H1 (cell line): ENCODE results near the gene FAM193A. TPM values are rescaled to one million over a fixed set of nuclear protein-coding genes. Genes with fewer than 3 reads are reported as not detected.
"Not testable (repeated sequence)": the region's sequence is repeated elsewhere in the genome, so short reads cannot be mapped to it uniquely, and the experiment has no call there.

Experiments used
- CTCF ChIA-PET: fragments of 300-600 bp; sonication (Branson Sonifier 250); formaldehyde crosslinking; loops from one replicate; lab custom pipeline; 2021; ENCODE audit not compliant: partially characterized antibody; lab: Charles Lee
- POLR2A ChIA-PET: fragments of 300-600 bp; sonication (Branson Sonifier 250); formaldehyde crosslinking; loops from one replicate; lab custom pipeline; 2021; ENCODE audit warnings: inconsistent platforms; ENCODE audit not compliant: partially characterized antibody; lab: Charles Lee
- DNase-seq, 2 experiments: peaks; one replicate each; pipeline versions ENCODE4 v3.0.0 to v3.0.0-alpha.2; 2010 to 2022; ENCODE audit warnings: low spot score in 2 of 2, low read depth in 1 of 2, mixed read lengths in 1 of 2
- FAIRE-seq: peaks from 2 replicates; lab custom pipeline; 2011; peaks lifted over from hg19 to GRCh38; lab: Jason Lieb, UNC
- H2AFZ ChIP-seq: 2 replicates; pipeline ENCODE4 v1.8.1; 2012; ENCODE audit warnings: low read length, inconsistent platforms
- H2AK5ac ChIP-seq: 2 replicates; pipeline ENCODE4 v1.6.1; 2013; ENCODE audit warnings: low read depth, low read length
- H2BK120ac ChIP-seq: replicated peaks from 2 replicates; pipeline ENCODE3; 2013; ENCODE audit warnings: low read depth, low read length, inconsistent platforms
- H2BK12ac ChIP-seq: 2 replicates; pipeline ENCODE4 v1.6.1; 2013; ENCODE audit warnings: low read depth, low read length
- H2BK15ac ChIP-seq: 2 replicates; pipeline ENCODE4 v1.6.1; 2013; ENCODE audit warnings: low read length
- H2BK20ac ChIP-seq: 2 replicates; pipeline ENCODE4 v1.6.1; 2013; ENCODE audit warnings: low read length
- H2BK5ac ChIP-seq: 2 replicates; pipeline ENCODE4 v1.6.1; 2013; ENCODE audit warnings: low read depth, low read length
- H3K14ac ChIP-seq: 2 replicates; pipeline ENCODE4 v1.6.1; 2013; ENCODE audit warnings: inconsistent platforms; ENCODE audit not compliant: insufficient read length
- H3K18ac ChIP-seq: 2 replicates; pipeline ENCODE4 v1.6.1; 2013; ENCODE audit warnings: low read length; ENCODE audit errors: extremely low read depth
- H3K23ac ChIP-seq: 2 replicates; pipeline ENCODE4 v1.6.1; 2013; ENCODE audit warnings: inconsistent platforms; ENCODE audit not compliant: insufficient read length
- H3K23me2 ChIP-seq: 2 replicates; pipeline ENCODE4 v1.6.1; 2013; ENCODE audit warnings: low read depth, low read length
- H3K27ac ChIP-seq: 2 replicates; pipeline ENCODE4 v1.6.1; 2011; ENCODE audit warnings: low read depth, low read length, inconsistent platforms
- H3K27me3 ChIP-seq, 4 experiments: replicated peaks in 1 of 4; 1 replicate in 1 of 4; 2 replicates in 3 of 4; pipeline versions ENCODE4 v1.6.1 to v1.8.1; 2011 to 2013; ENCODE audit warnings: low read length in 3 of 4, mild to moderate bottlenecking in 3 of 4, inconsistent platforms in 2 of 4, mixed read lengths in 2 of 4, moderate library complexity in 1 of 4; ENCODE audit not compliant: control insufficient read depth in 3 of 4, insufficient read depth in 3 of 4; ENCODE audit errors: extremely low read depth in 1 of 4
- H3K36me3 ChIP-seq, 4 experiments: 2 replicates each; pipeline versions ENCODE4 v1.6.1 to v1.8.1; 2011 to 2013; ENCODE audit warnings: mild to moderate bottlenecking in 4 of 4, low read length in 3 of 4, moderate library complexity in 2 of 4, control low read depth in 1 of 4, inconsistent platforms in 1 of 4; ENCODE audit not compliant: insufficient read depth in 4 of 4, control insufficient read depth in 2 of 4
- H3K4ac ChIP-seq: replicated peaks from 2 replicates; pipeline ENCODE3; 2013; ENCODE audit warnings: low read length, low read depth, mixed read lengths, inconsistent platforms; ENCODE audit not compliant: insufficient read length
- H3K4me1 ChIP-seq, 4 experiments: replicated peaks in 1 of 4; 1 replicate in 1 of 4; 2 replicates in 3 of 4; pipeline versions ENCODE4 v1.6.1 to v1.8.1; 2011 to 2013; ENCODE audit warnings: low read length in 3 of 4, inconsistent platforms in 2 of 4, mixed read lengths in 1 of 4; ENCODE audit not compliant: insufficient read depth in 4 of 4, control insufficient read depth in 3 of 4
- H3K4me2 ChIP-seq, 2 experiments: 2 replicates each; pipeline versions ENCODE4 v1.6.1 to v1.8.1; 2011 to 2013; ENCODE audit warnings: low read depth in 2 of 2, low read length in 2 of 2, control low read depth in 1 of 2, inconsistent platforms in 1 of 2, mild to moderate bottlenecking in 1 of 2; ENCODE audit not compliant: insufficient read depth in 1 of 2
- H3K4me3 ChIP-seq, 4 experiments: fragments of 200-600, 300-600 bp in 1 of 4; sonication (generic), shearing (Covaris generic), sonication (Bioruptor Twin) in 1 of 4; 2 replicates each; pipeline versions ENCODE4 v1.5.1 to v1.8.1; 2011 to 2016; ENCODE audit warnings: low read length in 4 of 4, low read depth in 3 of 4, control low read depth in 2 of 4, inconsistent platforms in 2 of 4, mild to moderate bottlenecking in 2 of 4, mixed read lengths in 1 of 4, moderate library complexity in 1 of 4; ENCODE audit not compliant: insufficient read depth in 2 of 4; ENCODE audit errors: extremely low read depth in 1 of 4
- H3K56ac ChIP-seq: replicated peaks from 2 replicates; pipeline ENCODE3; 2013; ENCODE audit warnings: low read depth, mild to moderate bottlenecking, mixed read lengths, low read length, inconsistent platforms; ENCODE audit not compliant: insufficient read length
- H3K79me1 ChIP-seq: 2 replicates; pipeline ENCODE4 v1.6.1; 2013; ENCODE audit warnings: low read depth, low read length, control low read depth
- H3K79me2 ChIP-seq, 2 experiments: 2 replicates each; pipeline versions ENCODE4 v1.6.1 to v1.8.1; 2012 to 2013; ENCODE audit warnings: low read length in 2 of 2, mild to moderate bottlenecking in 2 of 2, inconsistent platforms in 1 of 2; ENCODE audit not compliant: insufficient read depth in 2 of 2, control insufficient read depth in 1 of 2
- H3K9ac ChIP-seq, 4 experiments: replicated peaks in 1 of 4; 1 replicate in 1 of 4; 2 replicates in 3 of 4; pipeline versions ENCODE4 v1.6.1 to v1.8.1; 2011 to 2013; ENCODE audit warnings: low read depth in 3 of 4, low read length in 3 of 4, control low read depth in 2 of 4, mild to moderate bottlenecking in 2 of 4, moderate library complexity in 2 of 4, inconsistent platforms in 1 of 4; ENCODE audit errors: extremely low read depth in 1 of 4
- H3K9me3 ChIP-seq, 2 experiments: 2 replicates each; pipeline versions ENCODE4 v1.6.1 to v1.8.1; 2012 to 2013; ENCODE audit warnings: mild to moderate bottlenecking in 2 of 2, moderate library complexity in 2 of 2, control low read depth in 1 of 2, inconsistent platforms in 1 of 2, low read depth in 1 of 2, low read length in 1 of 2, mixed read lengths in 1 of 2; ENCODE audit not compliant: insufficient read depth in 2 of 2
- H4K20me1 ChIP-seq, 2 experiments: replicated peaks in 1 of 2; 2 replicates each; pipeline versions ENCODE3 to v1.8.1; 2011 to 2013; ENCODE audit warnings: inconsistent platforms in 2 of 2, low read length in 2 of 2, mild to moderate bottlenecking in 1 of 2; ENCODE audit not compliant: insufficient read depth in 2 of 2, control insufficient read depth in 1 of 2
- H4K5ac ChIP-seq: 2 replicates; pipeline ENCODE4 v1.6.1; 2013; ENCODE audit warnings: low read length, low read depth, mixed read lengths, inconsistent platforms; ENCODE audit not compliant: insufficient read length
- H4K8ac ChIP-seq: 2 replicates; pipeline ENCODE4 v1.8.0; 2013; ENCODE audit warnings: mild to moderate bottlenecking, moderate library complexity, low read length, inconsistent platforms; ENCODE audit not compliant: insufficient read depth; ENCODE audit errors: extremely low read depth
- H4K91ac ChIP-seq: replicated peaks from 2 replicates; pipeline ENCODE3; 2013; ENCODE audit warnings: low read length, mixed read lengths, inconsistent platforms; ENCODE audit not compliant: insufficient read length
- SRF ChIP-seq: IDR thresholded peaks from 2 replicates; pipeline ENCODE4 v1.6.1; 2011; ENCODE audit warnings: mild to moderate bottlenecking, low read depth, low read length, moderate library complexity
- YY1 ChIP-seq: IDR thresholded peaks from 2 replicates; pipeline ENCODE4 v1.6.1; 2011; ENCODE audit warnings: low read depth, mild to moderate bottlenecking, low read length
- WGBS, 2 experiments: shearing (Covaris generic) in 1 of 2; methylation state at CpG; one replicate each; pipeline versions ENCODE4 v1.1.6 to v1.1.7; 2013 to 2015; ENCODE audit warnings: low lambda C conversion rate in 2 of 2, mixed read lengths in 2 of 2, inconsistent platforms in 1 of 2, low coverage in 1 of 2, missing lambda C conversion rate in 1 of 2; ENCODE audit not compliant: insufficient replicate concordance in 2 of 2, insufficient coverage in 1 of 2, insufficient read length in 1 of 2; ENCODE audit errors: extremely low coverage in 1 of 2, missing lambda C conversion rate in 1 of 2; 5-methylcytosine and 5-hydroxymethylcytosine counted together
- polyA plus RNA-seq, 7 experiments: library from polyadenylated mRNA; depleted of rRNA in 3 of 7; stranded (reverse) in 5 of 7; unstranded in 2 of 7; fragments of >200 nt in 5 of 7; fragments of 200-250 nt in 2 of 7; gene quantifications; 1 replicate in 5 of 7; 2 replicates in 1 of 7; 4 replicates in 1 of 7; pipeline versions ENCODE4 v1.2.1 to v1.2.3, GENCODE V29; 2011 to 2013; ENCODE audit warnings: missing spikeins in 2 of 7, mixed read lengths in 2 of 7
- total RNA-seq: library from RNA; stranded (reverse); fragmentation: NEBNext Ultra II Directional; extraction: Animal tissue kit (Norgen Biotek cat#: 25700); gene quantifications from 2 replicates; pipeline ENCODE4 v1.2.1, GENCODE V29; 2021

Gene FAM193A
- total and polyA plus RNA-seq, 2 of the 8 experiments (the other 6 are each of a cell fraction or from before 2014, with no cell fraction given), result 8.7 to 26.2 TPM

GRCh38 chr4:2780643-2781042 is 244.2 kb downstream of the FAM193A start:
- H3K79me2 ChIP-seq, H3K36me3 ChIP-seq, H3K56ac ChIP-seq, H4K20me1 ChIP-seq, H3K79me1 ChIP-seq, H3K4me3 ChIP-seq, H2BK12ac ChIP-seq, H4K8ac ChIP-seq, H3K23ac ChIP-seq, H3K27ac ChIP-seq, H2BK20ac ChIP-seq, H4K91ac ChIP-seq, H3K18ac ChIP-seq, H3K4ac ChIP-seq, H3K27me3 ChIP-seq, H3K9me3 ChIP-seq, H2AK5ac ChIP-seq, H2BK5ac ChIP-seq, H2BK120ac ChIP-seq, H3K4me2 ChIP-seq, H2BK15ac ChIP-seq, H2AFZ ChIP-seq, DNase-seq, H3K23me2 ChIP-seq, H3K9ac ChIP-seq, H3K14ac ChIP-seq, FAIRE-seq, H3K4me1 ChIP-seq, H4K5ac ChIP-seq: not testable (repeated sequence)
- peak; percentile 37; the same call in 1 of the 2 replicates for TF ChIP-seq YY1
- peak; percentile 37; the same call in 1 of the 2 replicates for TF ChIP-seq SRF
- WGBS, 2 experiments, result 70% methylated on average over 5 of the region's 5 CpGs; no CpG with 5 or more reads in 1 of the 2 experiments
- ChIA-PET CTCF (interaction anchor here (1.3 kb wide), 1 partner anchor 20 kb away, joined by 3 read pairs; no protein-coding TSS in a partner anchor), POLR2A (interaction anchor here (0.6 to 1.3 kb wide), 5 partner anchors 11 to 85 kb away, joined by 3 to 4 read pairs (median 3); no protein-coding TSS in a partner anchor)
